Fibroblast of upper back skin (primary cell): ENCODE measurements around the gene CRACR2A.

Experiments
- DNase-seq: peaks from one replicate; pipeline ENCODE4 v3.0.0-alpha.2; 2013

The CRACR2A gene

GRCh38 chr12:3614806-3615466, 138.0 kb downstream of the CRACR2A start:
- DNase-seq: no peak

GRCh38 chr12:3613641-3614395, 139.1 kb downstream of the CRACR2A start:
- no peak for DNase-seq

GRCh38 chr12:3611860-3612703, 140.8 kb downstream of the CRACR2A start:
- DNase-seq: no peak

- DNase-seq: no peak
These were observed 145.1 kb downstream of the CRACR2A start for GRCh38 chr12:3607821-3608220.

- no peak for DNase-seq
These were observed 145.7 kb downstream of the CRACR2A start for GRCh38 chr12:3607039-3607720.

- no peak for DNase-seq
These were observed 146.8 kb downstream of the CRACR2A start for GRCh38 chr12:3606128-3606527.

- no peak for DNase-seq
These were observed 147.2 kb downstream of the CRACR2A start for GRCh38 chr12:3605692-3606091.

- DNase-seq: no peak
These were observed 147.9 kb downstream of the CRACR2A start for GRCh38 chr12:3604748-3605586.

GRCh38 chr12:3604286-3604685, 148.6 kb downstream of the CRACR2A start:
- no peak for DNase-seq

GRCh38 chr12:3603576-3603975, 149.3 kb downstream of the CRACR2A start:
- no peak for DNase-seq

- no peak for DNase-seq
These were observed 150.4 kb downstream of the CRACR2A start for GRCh38 chr12:3602488-3602887.

- DNase-seq: no peak
These were observed 151.3 kb downstream of the CRACR2A start for GRCh38 chr12:3601461-3602150.

- DNase-seq: no peak
These were observed 152.0 kb downstream of the CRACR2A start for GRCh38 chr12:3600951-3601350.

GRCh38 chr12:3600039-3600720, 152.7 kb downstream of the CRACR2A start:
- DNase-seq: no peak

- no peak for DNase-seq
These were observed 153.7 kb downstream of the CRACR2A start for GRCh38 chr12:3598896-3599860.

GRCh38 chr12:3597526-3598210, 155.2 kb downstream of the CRACR2A start:
- no peak for DNase-seq

- DNase-seq: no peak
These were observed 156.1 kb downstream of the CRACR2A start for GRCh38 chr12:3596703-3597415.

- no peak for DNase-seq
These were observed 157.2 kb downstream of the CRACR2A start for GRCh38 chr12:3595721-3596120.
